ENCODE results near the gene GPR135.

GPR135 gene

DNA sequence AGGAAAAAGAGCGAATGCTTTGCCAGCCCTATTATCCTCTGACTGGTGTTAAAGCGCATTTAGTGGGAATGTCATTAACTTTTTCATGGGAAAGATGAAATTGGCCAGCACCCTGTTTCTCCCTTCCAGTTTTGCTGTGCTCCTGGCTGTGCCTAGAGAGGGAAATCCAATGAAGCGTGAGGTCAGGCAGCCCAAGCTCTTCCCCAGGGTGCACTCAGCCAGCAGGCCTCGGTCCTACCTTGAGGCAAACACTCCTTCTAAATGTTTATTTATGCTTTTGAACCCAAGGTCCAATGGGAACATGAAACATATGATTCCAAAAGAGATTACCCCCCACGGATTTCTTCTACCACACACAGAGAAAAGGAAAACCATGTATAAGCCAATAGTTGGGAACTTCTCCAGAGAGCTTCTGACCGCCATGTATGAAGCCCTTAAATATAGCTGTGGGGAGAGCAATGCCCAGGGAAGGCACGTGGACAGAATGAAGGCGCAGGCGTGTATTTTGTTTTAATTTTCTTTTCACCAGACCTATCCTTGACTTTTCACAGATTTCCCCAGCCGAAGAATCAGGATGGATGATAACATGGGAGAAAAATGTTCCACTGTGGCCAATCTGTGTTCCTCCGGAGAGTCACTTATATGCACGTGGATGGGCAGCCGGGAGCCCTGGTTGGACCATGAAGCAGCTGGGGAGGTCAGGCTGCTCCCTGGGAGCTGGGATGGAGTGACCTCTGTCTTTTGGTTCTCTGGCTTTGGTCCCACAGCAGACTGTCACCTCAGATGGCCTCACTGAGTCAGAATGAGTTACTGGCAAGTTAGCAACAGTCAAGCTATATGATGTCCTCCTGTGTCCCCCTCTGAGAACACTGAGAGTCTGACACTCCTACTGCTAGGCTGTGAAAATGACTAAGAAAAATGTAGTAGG, 37.3 kb downstream of the GPR135 start:
- ATAC-seq, result peak; percentile 51
- TF ChIP-seq, protein P1, sequence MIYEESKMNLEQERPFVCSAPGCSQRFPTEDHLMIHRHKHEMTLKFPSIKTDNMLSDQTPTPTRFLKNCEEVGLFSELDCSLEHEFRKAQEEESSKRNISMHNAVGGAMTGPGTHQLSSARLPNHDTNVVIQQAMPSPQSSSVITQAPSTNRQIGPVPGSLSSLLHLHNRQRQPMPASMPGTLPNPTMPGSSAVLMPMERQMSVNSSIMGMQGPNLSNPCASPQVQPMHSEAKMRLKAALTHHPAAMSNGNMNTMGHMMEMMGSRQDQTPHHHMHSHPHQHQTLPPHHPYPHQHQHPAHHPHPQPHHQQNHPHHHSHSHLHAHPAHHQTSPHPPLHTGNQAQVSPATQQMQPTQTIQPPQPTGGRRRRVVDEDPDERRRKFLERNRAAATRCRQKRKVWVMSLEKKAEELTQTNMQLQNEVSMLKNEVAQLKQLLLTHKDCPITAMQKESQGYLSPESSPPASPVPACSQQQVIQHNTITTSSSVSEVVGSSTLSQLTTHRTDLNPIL (CRISPR knock-in tag; IDR thresholded peaks at IDR 0.05; ENCODE audit: low read depth), result no peak
- TF ChIP-seq ISL1 (CRISPR knock-in tag; IDR thresholded peaks at IDR 0.05), result no peak
- no peak for TF ChIP-seq ESRRG (CRISPR knock-in tag; IDR thresholded peaks at IDR 0.05)
- TF ChIP-seq ZC3H10 (CRISPR knock-in tag; IDR thresholded peaks at IDR 0.05), result no peak
- TF ChIP-seq ZNF8 (CRISPR knock-in tag; IDR thresholded peaks at IDR 0.05), result no peak
- no peak for TF ChIP-seq ZNF565 (CRISPR knock-in tag; conservative IDR thresholded peaks at IDR 0.05; ENCODE audit: low read depth)
- no peak for TF ChIP-seq SNAI2 (CRISPR knock-in tag; IDR thresholded peaks at IDR 0.05)
- no peak for TF ChIP-seq CSDC2 (CRISPR knock-in tag; IDR thresholded peaks at IDR 0.05)

DNA sequence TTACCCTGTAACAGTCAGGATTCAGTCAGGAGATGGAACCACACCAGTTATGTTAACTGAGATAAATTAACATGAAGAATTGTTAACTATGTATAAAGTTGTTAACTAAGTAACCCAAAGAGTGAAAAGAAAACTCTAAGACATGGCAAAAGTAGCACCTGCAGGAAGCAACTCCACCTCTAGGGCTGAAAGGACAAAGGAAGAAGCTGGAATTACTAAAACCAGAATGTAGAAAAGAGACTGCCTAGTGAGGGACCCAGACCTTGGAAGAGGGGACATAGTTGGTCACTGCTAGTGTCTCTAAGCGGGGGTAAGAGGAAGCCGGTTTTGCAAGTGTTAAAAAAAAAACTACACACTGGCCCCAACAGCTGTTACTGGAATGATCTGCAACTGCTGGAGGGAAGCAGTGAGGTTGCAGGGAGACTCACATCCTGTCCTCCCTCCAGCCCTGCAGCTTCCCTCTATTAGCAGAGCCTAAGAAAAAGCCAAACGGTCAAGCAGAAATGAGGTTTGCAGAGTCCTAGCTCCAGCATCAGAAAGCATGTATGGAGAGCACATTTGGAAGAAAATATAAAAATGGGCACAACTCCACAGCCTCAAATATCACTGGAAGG, 39.8 kb downstream of the GPR135 start:
- TF ChIP-seq ZFP30 (CRISPR knock-in tag; IDR thresholded peaks at IDR 0.05), result no peak
- no peak for TF ChIP-seq RARB (CRISPR knock-in tag; IDR thresholded peaks at IDR 0.05)
- ATAC-seq, result no peak

DNA sequence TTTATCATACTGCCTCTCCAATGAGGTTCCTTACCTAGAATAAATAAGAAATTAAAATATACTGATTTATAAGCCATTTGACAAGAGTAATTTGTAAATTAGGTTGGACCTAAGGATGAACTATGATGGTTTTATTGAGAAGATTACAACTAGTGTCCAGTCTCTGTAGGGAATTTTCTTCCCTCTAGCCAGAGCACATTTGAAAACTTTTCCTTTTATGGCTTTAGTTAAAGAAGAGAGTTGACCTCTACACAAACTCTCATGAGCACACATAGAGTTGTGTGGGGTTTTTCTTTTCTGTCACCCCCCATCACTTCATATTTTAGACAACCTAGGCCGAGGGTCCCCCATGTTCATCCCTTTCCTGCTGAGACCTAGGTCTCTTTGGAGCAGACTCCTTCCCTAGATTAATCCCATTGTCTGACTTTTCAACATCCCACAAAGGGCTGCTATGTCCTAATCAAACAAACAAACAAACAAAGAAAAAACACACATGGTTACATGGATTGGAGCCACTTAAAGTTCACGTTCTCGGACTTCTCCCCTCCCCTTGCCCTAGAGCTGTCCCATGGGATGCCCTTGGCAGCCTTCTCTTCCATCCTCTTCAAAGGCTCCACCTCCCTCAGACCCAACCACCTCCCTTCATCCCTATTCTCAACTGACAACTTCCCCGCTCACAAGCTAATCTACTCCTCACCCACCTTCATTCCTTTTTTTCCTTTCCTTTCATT, 40.7 kb downstream of the GPR135 start:
- ATAC-seq, result no peak
- TF ChIP-seq SNAI2 (CRISPR knock-in tag; IDR thresholded peaks at IDR 0.05) (no peak), CSDC2 (CRISPR knock-in tag; IDR thresholded peaks at IDR 0.05) (no peak), ARNTL (CRISPR knock-in tag; IDR thresholded peaks at IDR 0.05; ENCODE audit: borderline replicate concordance, low read depth) (no peak), TCF4 (CRISPR knock-in tag; IDR thresholded peaks at IDR 0.05; ENCODE audit: borderline replicate concordance) (no peak), ESRRG (CRISPR knock-in tag; IDR thresholded peaks at IDR 0.05) (no peak), ZFP3 (CRISPR knock-in tag; IDR thresholded peaks at IDR 0.05) (no peak), ZNF70 (CRISPR knock-in tag; IDR thresholded peaks at IDR 0.05) (no peak), ZNF565 (CRISPR knock-in tag; conservative IDR thresholded peaks at IDR 0.05; ENCODE audit: low read depth) (no peak), TOX (CRISPR knock-in tag; IDR thresholded peaks at IDR 0.05; ENCODE audit: borderline replicate concordance) (no peak), GLIS3 (CRISPR knock-in tag; IDR thresholded peaks at IDR 0.05) (no peak), ZFP30 (CRISPR knock-in tag; IDR thresholded peaks at IDR 0.05) (no peak)

DNA sequence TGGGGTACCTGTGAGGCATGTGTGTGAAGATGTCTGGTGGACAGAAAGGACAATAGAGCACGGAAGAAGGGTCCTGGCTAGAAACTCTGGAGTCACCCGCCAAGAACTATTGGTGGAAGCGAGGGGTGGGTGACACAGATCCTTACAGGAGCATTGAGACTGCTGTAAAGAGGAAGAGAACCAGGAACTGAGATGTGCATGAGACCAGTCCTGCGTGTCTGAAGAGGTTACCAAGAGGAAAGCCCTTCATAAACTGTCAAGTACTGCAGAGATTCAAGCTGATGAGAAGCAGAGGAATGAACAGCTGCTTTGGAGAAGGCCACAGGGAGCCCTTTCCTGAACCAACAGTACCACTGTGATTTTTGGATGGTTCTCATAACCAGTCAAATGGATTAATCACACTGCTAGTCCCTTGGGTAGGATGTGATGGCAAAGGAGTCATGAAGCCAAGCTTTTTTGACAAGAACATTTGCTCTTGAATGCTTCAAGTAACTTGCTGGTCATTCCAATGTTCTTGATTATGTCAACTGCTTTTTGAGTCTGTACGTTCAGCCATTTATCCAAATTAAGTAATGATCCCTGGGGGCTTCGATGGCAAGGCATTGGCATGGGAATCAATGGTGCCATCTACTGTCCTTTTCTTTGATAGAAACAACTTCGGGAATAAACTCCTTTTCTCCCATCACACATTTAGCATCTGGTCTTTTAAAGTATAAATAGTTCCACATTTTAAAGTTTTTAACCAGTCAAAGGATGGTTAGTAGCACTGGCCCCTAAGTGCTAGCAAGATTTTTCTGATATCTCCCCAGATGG, 42.9 kb downstream of the GPR135 start:
- TF ChIP-seq ZNF565 (CRISPR knock-in tag; conservative IDR thresholded peaks at IDR 0.05; ENCODE audit: low read depth) (no peak), ZNF8 (CRISPR knock-in tag; IDR thresholded peaks at IDR 0.05) (no peak), ZNF70 (CRISPR knock-in tag; IDR thresholded peaks at IDR 0.05) (no peak), BACH2 (CRISPR knock-in tag; IDR thresholded peaks at IDR 0.05; ENCODE audit: borderline replicate concordance) (no peak)
- no peak for ATAC-seq

DNA sequence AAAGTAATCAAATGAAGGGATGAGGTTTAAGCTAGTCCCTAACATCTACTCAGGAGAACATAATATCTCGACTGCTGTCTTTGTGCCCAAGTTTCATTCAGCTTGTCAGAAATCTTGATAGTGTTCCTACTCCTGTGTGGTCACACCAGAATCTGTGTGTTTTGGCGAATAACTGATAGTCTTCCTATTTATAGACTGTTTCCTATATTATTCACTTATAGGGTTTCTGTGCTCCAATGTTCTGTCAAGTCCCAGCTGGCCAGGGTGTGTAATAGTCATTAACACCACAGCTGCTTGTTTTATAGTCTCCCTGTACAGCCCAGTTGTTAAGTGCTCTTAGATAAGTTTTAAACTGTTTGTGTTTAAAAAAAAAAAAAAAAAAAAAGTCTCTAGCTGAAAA, 45.9 kb downstream of the GPR135 start:
- no peak for ATAC-seq
- TF ChIP-seq, protein P2, sequence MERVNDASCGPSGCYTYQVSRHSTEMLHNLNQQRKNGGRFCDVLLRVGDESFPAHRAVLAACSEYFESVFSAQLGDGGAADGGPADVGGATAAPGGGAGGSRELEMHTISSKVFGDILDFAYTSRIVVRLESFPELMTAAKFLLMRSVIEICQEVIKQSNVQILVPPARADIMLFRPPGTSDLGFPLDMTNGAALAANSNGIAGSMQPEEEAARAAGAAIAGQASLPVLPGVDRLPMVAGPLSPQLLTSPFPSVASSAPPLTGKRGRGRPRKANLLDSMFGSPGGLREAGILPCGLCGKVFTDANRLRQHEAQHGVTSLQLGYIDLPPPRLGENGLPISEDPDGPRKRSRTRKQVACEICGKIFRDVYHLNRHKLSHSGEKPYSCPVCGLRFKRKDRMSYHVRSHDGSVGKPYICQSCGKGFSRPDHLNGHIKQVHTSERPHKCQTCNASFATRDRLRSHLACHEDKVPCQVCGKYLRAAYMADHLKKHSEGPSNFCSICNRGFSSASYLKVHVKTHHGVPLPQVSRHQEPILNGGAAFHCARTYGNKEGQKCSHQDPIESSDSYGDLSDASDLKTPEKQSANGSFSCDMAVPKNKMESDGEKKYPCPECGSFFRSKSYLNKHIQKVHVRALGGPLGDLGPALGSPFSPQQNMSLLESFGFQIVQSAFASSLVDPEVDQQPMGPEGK (CRISPR knock-in tag; IDR thresholded peaks at IDR 0.05; ENCODE audit: borderline replicate concordance), result no peak
- TF ChIP-seq CSDC2 (CRISPR knock-in tag; IDR thresholded peaks at IDR 0.05), result no peak

DNA sequence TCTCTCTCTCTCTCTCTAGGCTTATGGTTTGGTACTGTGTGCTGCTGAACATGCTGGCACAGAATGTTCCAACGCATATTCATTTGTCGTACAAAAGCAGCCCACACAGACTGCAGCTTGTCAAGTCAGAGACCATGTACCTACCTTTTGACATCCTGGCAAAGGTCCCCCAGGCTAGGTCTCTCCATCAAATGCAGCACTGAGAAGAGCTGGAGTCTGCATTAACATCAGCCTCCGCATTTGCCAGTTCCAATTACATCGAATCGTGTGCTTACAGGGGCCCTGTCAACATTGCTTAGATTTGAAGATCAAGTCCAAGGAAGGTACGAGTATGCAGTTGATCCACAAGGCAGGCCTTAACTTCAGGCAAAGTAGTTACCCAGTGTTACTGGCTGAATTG, 47.9 kb downstream of the GPR135 start:
- ATAC-seq, result no peak
- no peak for TF ChIP-seq ZFP30 (CRISPR knock-in tag; IDR thresholded peaks at IDR 0.05)
- TF ChIP-seq, protein P2 (CRISPR knock-in tag; IDR thresholded peaks at IDR 0.05; ENCODE audit: borderline replicate concordance), result no peak
- TF ChIP-seq, protein P3, sequence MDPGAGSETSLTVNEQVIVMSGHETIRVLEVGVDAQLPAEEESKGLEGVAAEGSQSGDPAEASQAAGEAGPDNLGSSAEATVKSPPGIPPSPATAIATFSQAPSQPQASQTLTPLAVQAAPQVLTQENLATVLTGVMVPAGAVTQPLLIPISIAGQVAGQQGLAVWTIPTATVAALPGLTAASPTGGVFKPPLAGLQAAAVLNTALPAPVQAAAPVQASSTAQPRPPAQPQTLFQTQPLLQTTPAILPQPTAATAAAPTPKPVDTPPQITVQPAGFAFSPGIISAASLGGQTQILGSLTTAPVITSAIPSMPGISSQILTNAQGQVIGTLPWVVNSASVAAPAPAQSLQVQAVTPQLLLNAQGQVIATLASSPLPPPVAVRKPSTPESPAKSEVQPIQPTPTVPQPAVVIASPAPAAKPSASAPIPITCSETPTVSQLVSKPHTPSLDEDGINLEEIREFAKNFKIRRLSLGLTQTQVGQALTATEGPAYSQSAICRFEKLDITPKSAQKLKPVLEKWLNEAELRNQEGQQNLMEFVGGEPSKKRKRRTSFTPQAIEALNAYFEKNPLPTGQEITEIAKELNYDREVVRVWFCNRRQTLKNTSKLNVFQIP (CRISPR knock-in tag; IDR thresholded peaks at IDR 0.05; ENCODE audit: borderline replicate concordance, low read depth), result no peak
- TF ChIP-seq, protein P1 (CRISPR knock-in tag; IDR thresholded peaks at IDR 0.05; ENCODE audit: low read depth), result no peak

Measured in SK-N-SH treated with all-trans-retinoic acid at 6 μM for 48 hours (cell line).